GM21515 (cell line): ENCODE results near the gene KERA.
"Not testable (repeated sequence)": the region's sequence is repeated elsewhere in the genome, so short reads cannot be mapped to it uniquely, and the experiment has no call there.

Experiments
- ATAC-seq: cut with Tn5 transposase; IDR thresholded peaks from one replicate; pipeline ENCODE4 v1.9.1; 2021; ENCODE audit not compliant: unreplicated experiment

KERA gene, protein sequence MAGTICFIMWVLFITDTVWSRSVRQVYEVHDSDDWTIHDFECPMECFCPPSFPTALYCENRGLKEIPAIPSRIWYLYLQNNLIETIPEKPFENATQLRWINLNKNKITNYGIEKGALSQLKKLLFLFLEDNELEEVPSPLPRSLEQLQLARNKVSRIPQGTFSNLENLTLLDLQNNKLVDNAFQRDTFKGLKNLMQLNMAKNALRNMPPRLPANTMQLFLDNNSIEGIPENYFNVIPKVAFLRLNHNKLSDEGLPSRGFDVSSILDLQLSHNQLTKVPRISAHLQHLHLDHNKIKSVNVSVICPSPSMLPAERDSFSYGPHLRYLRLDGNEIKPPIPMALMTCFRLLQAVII

DNA sequence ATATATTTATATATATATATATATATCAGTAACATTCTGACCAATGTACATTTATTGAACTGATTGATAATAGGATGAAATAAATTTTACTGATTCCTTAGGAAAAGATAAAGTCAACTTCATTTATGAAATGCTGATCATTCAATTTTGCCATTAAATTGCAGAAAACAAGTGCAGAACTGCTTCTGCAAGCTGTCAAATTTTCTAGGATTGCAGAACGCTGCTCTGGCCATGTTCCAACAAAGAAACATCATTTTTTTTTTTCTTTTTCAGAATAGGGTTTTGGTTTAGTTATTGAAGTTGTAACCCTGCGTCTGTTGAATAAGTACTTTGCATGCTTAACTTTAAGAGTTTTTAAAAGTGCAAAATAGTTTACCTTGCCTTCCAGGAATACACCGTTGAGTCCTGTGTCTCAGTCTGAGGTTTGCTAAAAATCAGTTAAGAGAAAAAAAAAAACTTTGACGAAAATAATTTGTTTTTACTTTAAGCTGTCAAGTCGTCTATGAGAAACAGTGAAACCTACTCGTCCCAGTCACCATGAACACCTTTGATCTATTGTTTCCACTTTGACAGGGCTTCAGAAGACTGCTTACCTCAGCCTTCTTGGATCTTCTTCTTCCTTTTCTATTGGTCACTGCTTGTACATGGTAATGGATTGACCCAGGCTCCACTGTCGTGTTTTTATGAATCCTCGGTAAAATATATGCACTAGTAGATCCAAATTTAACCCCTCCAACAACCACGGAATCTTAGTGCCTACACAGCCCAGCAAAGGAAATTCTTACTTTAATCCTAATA, at the start of gene KERA:
KERA (minus strand) TSS at position 657 of the 798 bp plus-strand sequence. CDS start 1,743 bp downstream, outside the sequence.
- no peak for ATAC-seq

- ATAC-seq: no peak
Observed at GRCh38 chr12:91106283-91106682, 48.5 kb upstream of the KERA start.

GRCh38 chr12:91105807-91106206, 48.0 kb upstream of the KERA start:
- no peak for ATAC-seq

DNA sequence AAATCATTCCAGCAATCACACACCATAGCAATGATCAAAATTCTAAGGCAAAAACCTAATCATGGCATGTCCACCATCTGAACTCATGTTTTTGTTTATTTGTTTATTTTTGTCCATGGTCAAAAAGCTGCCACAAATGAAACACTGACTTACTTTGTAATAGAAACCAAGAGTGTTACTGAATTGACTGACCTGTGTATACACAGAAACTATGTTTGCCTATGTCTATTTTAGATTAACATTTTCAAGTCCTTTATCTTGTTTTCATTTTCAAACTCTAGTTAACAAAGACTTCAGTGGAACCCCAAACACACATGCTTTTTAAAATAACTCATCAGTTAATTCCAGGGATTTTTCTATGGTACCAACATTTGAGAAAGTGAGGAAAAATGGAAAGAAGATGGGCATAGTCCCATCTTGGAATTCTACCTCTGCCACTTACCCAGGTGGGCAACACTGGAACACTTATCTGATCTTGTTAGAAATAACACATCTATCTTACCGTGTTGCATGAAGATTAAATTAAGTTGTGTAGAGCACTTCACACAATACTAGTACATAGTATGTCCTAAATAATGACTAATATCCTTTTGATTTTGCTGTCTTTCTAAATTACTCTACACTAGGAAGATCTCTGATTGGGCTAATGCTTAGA, 47.1 kb upstream of the KERA start:
- ATAC-seq: peak; percentile 60

DNA sequence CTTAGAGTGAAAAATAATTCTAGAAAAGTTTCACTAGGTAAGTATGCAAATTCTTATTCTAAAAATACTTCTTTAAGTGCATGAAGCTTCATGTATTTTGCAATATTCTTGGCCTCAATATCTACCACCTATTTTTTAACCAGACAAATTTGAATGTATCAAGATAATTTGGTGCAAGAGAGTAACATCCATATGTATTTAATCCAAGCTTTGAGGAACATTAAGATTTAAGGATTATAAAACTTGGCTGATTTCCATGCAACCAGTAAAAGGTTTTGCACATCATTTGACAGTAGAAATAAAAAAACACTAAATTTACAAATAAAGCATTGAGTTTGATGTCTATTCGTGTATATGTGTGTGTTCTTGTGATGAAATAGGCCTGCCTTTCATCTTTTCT, 45.8 kb upstream of the KERA start:
- no peak for ATAC-seq

DNA sequence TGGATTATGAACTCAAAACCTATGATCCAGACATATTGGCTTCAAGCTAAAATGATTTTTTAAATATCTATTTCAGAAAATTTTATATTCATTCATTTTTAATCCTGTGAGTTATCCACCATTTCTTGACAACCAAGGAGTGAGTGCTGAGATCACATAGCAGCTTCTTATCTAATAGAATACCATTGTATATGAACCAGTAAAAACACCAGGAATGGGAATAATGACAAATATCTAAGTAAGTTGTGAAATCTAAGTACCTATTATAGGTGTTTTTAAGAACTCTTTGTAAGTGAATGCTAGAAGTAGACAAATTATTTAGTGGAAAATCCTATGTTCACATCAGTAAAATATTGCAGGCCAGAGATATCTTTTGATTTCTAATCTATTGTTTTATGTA, 45.3 kb upstream of the KERA start:
- no peak for ATAC-seq

DNA sequence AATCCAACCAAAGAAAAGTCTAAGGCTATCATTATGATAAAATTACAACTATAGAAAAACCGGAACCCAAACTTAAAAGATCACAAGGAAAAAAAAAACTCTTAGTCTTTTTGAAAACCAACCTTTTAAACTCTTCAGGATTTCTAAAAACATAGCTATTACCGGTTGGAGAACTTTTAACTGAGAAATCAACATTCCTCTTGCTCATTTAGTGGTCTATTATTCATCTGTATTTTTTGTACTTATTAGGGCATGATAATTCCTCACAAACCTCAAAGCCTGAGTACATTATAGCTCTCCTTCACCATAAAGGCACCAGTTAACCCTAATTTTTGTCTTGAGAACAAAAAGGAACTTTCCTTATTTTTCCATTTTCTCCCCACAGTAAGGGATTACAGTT, 43.1 kb upstream of the KERA start:
- ATAC-seq: no peak

- ATAC-seq: no peak
Observed at GRCh38 chr12:91099836-91100235, 42.0 kb upstream of the KERA start.

GRCh38 chr12:91099341-91099740, 41.5 kb upstream of the KERA start:
- no peak for ATAC-seq

DNA sequence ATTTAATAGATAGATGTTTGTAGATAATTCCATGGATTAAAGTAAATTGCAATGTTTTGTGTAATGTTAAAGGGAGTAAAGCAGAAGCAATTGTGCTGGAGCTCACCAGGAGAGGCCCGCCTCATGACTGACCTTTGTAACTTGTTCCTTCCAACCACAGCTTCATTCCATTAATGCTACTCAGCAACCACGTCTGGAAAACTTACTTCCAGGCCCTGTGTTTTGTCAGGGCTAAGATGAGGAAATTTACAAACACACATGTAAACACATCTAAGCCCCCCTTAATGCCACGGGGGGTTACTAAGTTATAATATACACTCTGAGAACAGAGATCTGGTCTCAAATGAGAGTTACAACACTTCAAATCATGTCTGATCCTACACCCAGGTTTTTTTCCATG, 41.1 kb upstream of the KERA start:
- ATAC-seq: no peak

DNA sequence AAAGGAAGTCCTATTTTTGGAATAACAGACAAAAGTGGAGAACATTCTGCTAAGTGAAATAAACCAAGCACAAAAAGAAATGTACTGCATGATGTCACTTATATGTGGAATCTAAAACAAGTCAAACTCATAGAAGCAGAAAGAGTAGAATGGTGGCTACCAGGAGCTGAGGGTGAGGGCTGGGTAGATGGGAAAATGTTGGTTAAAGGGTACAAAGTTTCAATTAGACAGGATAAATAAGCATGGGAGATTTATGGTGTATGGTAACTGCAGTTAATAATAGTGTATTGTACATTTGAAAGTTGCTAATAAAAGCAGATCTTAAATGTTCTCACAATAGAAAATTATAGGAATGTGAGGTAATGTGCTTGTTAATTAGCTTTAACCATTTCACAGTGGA, 40.6 kb upstream of the KERA start:
- no peak for ATAC-seq

DNA sequence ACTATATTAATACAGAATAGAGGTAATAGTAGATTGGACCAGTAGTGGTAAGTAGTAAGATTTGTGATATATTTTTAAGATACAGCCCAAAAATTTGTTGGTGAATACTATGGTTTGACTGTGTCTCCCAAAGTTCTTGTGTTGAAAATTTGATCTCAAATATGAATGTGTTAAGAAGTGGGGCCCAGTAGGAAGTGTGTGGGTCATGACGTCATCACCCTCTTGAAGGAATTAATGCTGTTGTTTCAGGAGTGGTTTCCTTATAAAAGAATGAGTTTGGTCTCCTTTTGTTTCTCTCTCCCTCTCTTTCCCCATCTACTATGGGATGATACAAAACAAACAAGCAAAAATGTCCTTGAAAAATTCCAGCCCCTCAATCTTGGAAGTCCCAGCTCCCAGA, 37.1 kb upstream of the KERA start:
- no peak for ATAC-seq

- no peak for ATAC-seq
Observed at GRCh38 chr12:91094032-91094662, 36.3 kb upstream of the KERA start.

GRCh38 chr12:91093341-91093740, 35.5 kb upstream of the KERA start:
- ATAC-seq: no peak

DNA sequence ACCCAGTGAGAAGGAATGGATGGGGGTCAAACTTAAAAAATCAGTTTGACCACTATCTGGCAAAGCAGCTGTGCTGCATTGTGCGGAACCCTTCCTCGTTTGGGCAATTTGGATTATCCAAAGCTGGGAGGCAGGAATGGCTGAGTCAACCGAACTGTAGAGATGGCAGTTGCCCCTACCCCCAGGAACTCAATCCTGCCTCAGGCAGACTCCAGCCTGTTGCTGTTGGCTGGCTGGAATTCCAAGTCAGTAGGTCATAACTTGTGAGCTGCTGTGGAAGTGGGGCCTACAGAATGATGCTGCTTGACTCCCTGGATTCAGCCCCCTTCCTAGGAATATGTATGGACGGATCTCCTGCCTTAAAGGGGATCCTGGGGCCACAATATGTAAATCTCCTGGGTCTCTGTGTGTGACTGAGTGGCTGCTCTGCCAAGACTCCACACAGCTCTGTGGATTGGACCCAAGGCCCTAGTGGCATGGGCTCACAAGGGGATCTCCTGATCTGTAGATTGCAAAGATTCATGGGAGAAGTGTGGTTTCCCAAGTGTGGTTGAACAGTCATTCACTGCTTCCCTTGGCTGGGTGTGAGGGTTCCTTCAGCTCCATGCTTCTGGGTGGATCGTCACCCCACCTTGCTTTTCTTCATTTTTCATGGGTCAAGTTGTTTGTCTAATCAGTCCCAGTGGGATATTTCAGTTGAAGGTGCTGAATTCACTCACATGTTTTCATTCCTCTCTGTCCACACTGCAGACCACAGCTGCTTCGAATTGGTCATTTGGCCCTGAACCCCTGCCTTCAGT, 34.3 kb upstream of the KERA start:
- no peak for ATAC-seq

DNA sequence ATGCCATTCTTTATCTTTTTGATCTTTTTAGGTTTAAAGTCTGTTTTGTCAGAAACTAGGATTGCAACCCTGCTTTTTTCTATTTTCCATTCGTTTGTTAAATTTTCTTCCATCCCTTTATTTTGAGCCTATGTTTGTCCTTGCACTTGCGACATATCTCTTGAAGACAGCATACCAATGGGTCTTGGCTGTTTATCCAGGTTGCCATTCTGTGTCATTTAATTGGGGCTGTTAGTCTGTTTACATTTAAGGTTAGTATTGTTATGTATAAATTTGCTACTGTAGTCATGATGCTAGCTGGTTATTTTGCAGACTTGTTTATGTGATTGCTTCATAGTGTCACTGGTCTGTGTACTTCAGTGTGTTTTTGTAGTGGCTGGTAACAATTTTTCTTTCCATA, 32.1 kb upstream of the KERA start:
- ATAC-seq: not testable (repeated sequence)

- ATAC-seq: no peak
Observed at GRCh38 chr12:91080041-91080440, 22.2 kb upstream of the KERA start.

- ATAC-seq: no peak
Observed at GRCh38 chr12:91078501-91078900, 20.7 kb upstream of the KERA start.

DNA sequence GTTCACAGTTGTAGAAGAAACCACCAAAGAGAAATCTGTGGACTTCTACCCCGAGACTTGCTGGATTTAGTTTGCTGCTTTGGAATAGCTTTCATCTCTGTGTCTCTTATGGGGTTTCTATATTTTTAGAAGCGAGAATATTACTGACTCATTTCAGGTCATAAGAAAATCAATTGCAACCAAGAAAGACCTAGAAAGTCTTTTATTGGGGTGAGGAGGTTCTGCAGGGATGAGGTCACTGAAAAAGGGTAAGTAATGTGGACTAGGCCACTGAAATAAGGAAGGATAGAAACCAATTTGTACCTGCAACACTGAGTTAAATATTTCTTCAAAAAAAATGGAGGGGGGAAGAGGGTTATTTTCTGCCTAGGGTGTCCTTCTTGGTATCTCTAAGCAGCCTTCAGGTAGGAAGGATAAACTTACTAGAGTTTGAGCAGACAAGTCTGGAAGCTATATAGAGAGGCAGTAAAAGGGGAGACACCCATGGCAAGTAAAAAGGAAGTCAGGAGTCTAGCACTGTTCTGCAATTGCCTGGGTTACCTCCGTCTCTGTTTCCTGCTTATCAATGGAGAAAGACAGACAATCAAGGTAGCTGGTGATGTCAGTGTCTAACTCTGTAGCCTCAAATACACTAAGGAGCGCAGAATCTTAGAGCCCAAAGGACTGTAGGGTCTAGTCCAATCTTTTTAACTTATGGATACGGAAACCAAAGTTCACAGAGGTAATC, 19.6 kb upstream of the KERA start:
- no peak for ATAC-seq

DNA sequence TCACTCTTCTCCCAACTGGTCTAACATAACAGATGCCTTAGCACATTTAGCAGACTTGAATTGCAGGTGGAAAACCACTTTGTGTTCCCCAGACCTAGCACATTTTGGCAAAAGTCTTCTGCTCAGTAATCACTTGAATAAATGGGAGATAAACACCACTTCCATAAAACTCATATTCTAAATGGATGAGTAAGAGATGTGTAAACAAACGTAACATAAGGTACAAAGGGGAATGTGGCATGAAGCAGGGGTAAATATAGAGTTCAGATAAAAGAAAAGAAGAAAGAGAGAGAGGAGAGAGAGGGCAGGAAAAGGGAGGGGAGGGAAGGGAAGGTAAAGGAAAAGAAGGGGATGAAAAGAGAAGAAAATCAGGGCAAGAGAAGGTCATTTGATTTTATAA, 17.0 kb upstream of the KERA start:
- ATAC-seq: no peak
